ENCODE results near the gene SHROOM3. TPM values are rescaled to one million over a fixed set of nuclear protein-coding genes. Genes with fewer than 3 reads are reported as not detected.

The SHROOM3 gene
- total and polyA plus RNA-seq, 10 donors = 0.37 to 23.9 (median 8.3) TPM

DNA sequence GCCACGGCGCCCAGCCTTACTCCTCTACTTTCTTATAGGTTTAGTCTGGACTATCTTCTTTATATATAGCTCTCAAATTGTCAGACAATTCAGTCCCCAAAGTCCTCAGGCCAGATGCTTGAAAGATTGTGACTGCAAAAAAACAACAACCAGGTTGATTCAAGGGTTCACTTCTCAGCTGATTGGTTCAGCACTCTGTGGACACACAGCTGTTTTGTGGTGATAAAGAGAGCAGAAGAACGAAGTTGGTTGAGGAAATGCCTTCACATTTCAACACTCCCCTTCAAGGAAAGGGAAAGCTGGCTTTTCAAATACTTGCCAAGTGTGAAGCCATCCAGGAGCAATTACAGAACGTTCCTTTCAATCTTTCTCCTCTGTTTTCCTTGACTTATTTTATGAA is 166.8 kb downstream of the SHROOM3 start:
- WGBS, 5 donors = 28 to 40% (median 33%) methylated on average over 4 of the region's 4 CpGs
- Histone ChIP-seq H3K27ac (no peak overlapping the region), H3K27me3 (replicated peaks in 1 of 7) (no peaks in the 10 kb centered on the region), H3K4me1 (peaks cover 0 to 10% (median 4%) of the 10 kb centered on the region in 6 donors), H3K36me3 (no peaks in the 10 kb centered on the region), H3K4me3 (no peak overlapping the region), H3K9me3 (no peaks in the 10 kb centered on the region)
- no peak for TF ChIP-seq POLR2A (IDR thresholded peaks at IDR 0.05)
- no peak for TF ChIP-seq POLR2AphosphoS5 (IDR thresholded peaks at IDR 0.05)
- TF ChIP-seq, protein P1, sequence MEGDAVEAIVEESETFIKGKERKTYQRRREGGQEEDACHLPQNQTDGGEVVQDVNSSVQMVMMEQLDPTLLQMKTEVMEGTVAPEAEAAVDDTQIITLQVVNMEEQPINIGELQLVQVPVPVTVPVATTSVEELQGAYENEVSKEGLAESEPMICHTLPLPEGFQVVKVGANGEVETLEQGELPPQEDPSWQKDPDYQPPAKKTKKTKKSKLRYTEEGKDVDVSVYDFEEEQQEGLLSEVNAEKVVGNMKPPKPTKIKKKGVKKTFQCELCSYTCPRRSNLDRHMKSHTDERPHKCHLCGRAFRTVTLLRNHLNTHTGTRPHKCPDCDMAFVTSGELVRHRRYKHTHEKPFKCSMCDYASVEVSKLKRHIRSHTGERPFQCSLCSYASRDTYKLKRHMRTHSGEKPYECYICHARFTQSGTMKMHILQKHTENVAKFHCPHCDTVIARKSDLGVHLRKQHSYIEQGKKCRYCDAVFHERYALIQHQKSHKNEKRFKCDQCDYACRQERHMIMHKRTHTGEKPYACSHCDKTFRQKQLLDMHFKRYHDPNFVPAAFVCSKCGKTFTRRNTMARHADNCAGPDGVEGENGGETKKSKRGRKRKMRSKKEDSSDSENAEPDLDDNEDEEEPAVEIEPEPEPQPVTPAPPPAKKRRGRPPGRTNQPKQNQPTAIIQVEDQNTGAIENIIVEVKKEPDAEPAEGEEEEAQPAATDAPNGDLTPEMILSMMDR (IDR thresholded peaks at IDR 0.05 in 8 of 11, conservative IDR thresholded peaks at IDR 0.05 in 3 of 11) = no peak
- DNase-seq = no peak
- intact Hi-C loops (cut with DNase I; ENCODE audit: low total_unique reads) = no loop called here

DNA sequence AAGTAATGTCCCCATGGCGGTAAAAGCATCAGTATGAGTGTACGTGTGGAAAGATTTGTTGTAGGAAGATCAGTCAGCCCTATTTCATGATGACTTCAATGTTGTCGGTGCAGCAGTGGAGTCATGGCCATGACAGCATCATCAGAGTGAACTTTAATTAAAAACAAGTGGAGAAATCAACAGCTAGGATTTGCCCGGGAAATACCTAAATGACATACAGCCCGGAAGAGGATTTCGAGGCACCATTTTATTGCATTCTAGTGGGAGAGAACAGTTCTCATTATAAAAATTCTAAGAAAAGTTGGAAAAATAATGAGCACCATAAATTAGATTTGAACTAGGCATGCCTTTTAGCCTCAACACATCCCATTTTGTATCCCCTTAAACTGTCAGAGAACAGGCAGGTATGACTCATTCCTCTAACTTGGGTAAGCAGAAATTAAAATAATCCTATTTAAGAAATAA is 170.1 kb downstream of the SHROOM3 start:
- WGBS, 5 donors = 82 to 94% (median 92%) methylated on average over 6 of the region's 6 CpGs
- H3K27ac ChIP-seq = no peak overlapping the region
- intact Hi-C loops (cut with DNase I; ENCODE audit: low total_unique reads) = no loop called here

DNA sequence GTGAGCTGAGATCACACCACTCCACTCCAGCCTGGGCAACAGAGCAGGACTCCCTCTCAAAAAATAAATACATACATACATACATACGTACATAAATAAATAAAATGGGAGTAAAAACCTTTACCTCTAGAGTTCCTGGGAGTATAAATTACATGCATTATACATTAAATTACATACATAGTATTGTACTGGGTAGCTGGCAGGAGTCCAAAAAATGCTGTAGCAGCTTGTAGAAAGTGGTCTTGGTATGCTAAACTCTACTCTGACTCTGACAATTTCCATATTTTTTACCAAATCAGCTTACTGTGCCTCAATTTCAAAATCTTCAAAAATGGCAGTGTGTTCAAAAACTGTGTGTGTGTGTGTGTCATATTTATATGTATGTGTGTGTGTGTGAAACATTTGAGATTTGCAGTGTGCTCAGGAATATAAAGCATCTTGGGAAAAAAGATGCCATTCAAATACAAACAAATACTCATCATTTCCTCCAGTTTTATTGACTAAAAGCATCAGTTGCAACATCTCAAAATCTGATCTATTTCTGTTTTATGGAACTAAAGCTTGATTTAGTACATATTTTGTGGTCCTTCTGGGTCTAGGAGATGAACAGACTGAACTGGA is 171.7 kb downstream of the SHROOM3 start:
- DNase-seq = no peak
- H3K9me3 ChIP-seq = no peaks in the 10 kb centered on the region
- peaks cover 0 to 14% (median 3%) of the 10 kb centered on the region in 6 donors for H3K4me1 ChIP-seq
- WGBS, 5 donors = 33 to 91% (median 89%) methylated on average over 1 of the region's 1 CpG
- no peak overlapping the region for H3K4me3 ChIP-seq
- TF ChIP-seq, protein P1 (IDR thresholded peaks at IDR 0.05 in 8 of 11, conservative IDR thresholded peaks at IDR 0.05 in 3 of 11) = no peak
- TF ChIP-seq POLR2AphosphoS5 (IDR thresholded peaks at IDR 0.05) = no peak
- no peak for TF ChIP-seq POLR2A (IDR thresholded peaks at IDR 0.05)
- H3K36me3 ChIP-seq = no peaks in the 10 kb centered on the region
- intact Hi-C loops (cut with DNase I; ENCODE audit: low total_unique reads) = no loop called here
- H3K27me3 ChIP-seq (replicated peaks in 1 of 7) = no peaks in the 10 kb centered on the region
- H3K27ac ChIP-seq = peak overlapping the region in 6 of 8 donors; percentile 9 to 59 (median 38)

More for the DNA sequence above, 170.1 kb downstream of the SHROOM3 start:
- Histone ChIP-seq H3K4me3 (no peak overlapping the region), H3K27me3 (replicated peaks in 1 of 7) (no peaks in the 10 kb centered on the region), H3K4me1 (peaks cover 0 to 14% (median 7%) of the 10 kb centered on the region in 6 donors), H3K9me3 (no peaks in the 10 kb centered on the region), H3K36me3 (no peaks in the 10 kb centered on the region)
- DNase-seq = no peak
- TF ChIP-seq, protein P1 (IDR thresholded peaks at IDR 0.05 in 8 of 11, conservative IDR thresholded peaks at IDR 0.05 in 3 of 11) = no peak
- TF ChIP-seq POLR2A (IDR thresholded peaks at IDR 0.05) (no peak), POLR2AphosphoS5 (IDR thresholded peaks at IDR 0.05) (no peak)

DNA sequence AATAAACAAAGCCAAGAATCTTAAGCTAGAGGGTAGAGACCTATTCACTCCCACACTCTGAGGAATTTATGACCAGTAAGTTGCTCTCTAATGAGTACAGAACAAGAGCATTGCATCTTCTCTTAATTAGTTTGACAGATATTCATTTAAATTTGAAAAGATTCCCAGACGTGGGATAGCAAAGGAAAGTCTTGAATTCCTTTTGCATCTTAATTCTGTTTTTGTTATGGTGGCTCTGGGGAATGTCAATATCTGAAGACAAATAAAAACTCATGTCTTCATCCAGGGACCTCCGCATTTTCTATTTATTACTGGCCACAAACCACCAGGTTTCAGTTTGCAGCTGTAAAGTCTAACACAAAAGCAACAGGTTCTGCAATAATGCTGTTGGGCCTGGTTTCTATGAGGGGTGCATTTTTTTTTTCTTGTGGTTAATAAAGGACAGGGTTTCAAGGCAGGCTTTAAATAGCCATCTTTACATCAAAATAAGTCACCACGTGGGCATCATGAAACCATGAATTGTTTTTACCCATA is 172.3 kb downstream of the SHROOM3 start:
- intact Hi-C loops (cut with DNase I; ENCODE audit: low total_unique reads) = no loop called here
- DNase-seq = no peak
- H3K4me3 ChIP-seq = no peak overlapping the region
- peak overlapping the region in 6 of 8 donors; percentile 9 to 59 (median 44) for H3K27ac ChIP-seq
- TF ChIP-seq, protein P1 (IDR thresholded peaks at IDR 0.05 in 8 of 11, conservative IDR thresholded peaks at IDR 0.05 in 3 of 11) = no peak
- TF ChIP-seq POLR2A (IDR thresholded peaks at IDR 0.05) = no peak
- H3K27me3 ChIP-seq (replicated peaks in 1 of 7) = no peaks in the 10 kb centered on the region
- H3K36me3 ChIP-seq = no peaks in the 10 kb centered on the region
- H3K9me3 ChIP-seq = no peaks in the 10 kb centered on the region
- peaks cover 0 to 14% (median 3%) of the 10 kb centered on the region in 6 donors for H3K4me1 ChIP-seq
- 20 to 41% (median 37%) methylated on average over 3 of the region's 3 CpGs for WGBS, 5 donors
